C4-2B (cell line): ENCODE results near the gene PTPRQ.
A peak's percentile ranks its signal among the peaks of the same experiment; 100 is the strongest.

ENCODE experiments used
- H3K27ac ChIP-seq: fragments of 450-650 bp; 2 replicates; pipeline ENCODE4 v1.5.1; 2017
- CTCF ChIP-seq: fragments of 450-650 bp; conservative IDR thresholded peaks from 2 replicates; pipeline ENCODE4 v1.5.1; 2017; ENCODE audit warnings: mild to moderate bottlenecking
- ZFX ChIP-seq: fragments of 450-650 bp; IDR thresholded peaks from 2 replicates; pipeline ENCODE4 v1.6.1; 2017

PTPRQ gene

DNA sequence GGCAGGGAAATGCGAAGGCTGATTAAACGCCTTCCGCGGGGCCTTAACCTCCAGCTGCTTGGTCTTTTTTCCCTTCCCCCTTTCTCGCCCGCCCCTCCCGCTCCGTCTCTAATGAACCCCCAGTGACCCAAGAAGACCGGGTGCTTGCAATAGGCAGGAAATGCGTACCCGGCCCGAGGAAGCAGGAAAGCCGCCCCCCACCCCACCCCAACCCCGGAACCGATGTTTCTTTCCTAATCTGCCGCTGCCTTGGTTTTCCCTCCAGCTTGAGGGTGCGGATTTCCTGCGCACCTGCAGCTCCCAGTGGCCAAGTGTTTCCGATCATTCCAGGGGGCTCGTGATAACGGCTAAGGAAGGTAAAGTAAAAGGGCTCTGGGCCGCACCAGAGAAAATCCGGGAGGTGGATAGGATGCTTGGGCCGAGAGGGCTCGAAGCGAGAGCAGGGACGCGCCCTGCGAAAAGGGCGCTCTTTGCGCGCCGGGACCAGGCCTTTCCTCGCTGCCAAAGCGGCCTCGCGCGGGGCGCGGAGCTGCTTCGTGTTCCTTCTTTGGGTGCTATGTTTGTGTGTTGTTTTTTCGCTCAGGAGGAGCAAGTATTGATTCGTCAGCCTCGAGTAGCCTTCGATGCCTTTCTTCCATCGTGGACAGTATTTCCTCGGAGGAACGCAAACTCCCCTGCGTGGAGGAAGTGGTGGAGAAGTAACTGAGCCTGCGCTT lies 264.4 kb downstream of the PTPRQ start:
- H3K27ac ChIP-seq: peak overlapping the region; percentile 8; the same call in 1 of the 2 replicates
- TF ChIP-seq CTCF (no peak), ZFX (no peak)

- peak overlapping the region; percentile 8; the same call in 1 of the 2 replicates for H3K27ac ChIP-seq
- TF ChIP-seq ZFX: no peak
Measured at GRCh38 chr12:80708975-80709328, 264.9 kb downstream of the PTPRQ start.

- TF ChIP-seq ZFX (no peak), CTCF (peak; percentile 38)
Measured at GRCh38 chr12:80709811-80710726, 266.0 kb downstream of the PTPRQ start.

DNA sequence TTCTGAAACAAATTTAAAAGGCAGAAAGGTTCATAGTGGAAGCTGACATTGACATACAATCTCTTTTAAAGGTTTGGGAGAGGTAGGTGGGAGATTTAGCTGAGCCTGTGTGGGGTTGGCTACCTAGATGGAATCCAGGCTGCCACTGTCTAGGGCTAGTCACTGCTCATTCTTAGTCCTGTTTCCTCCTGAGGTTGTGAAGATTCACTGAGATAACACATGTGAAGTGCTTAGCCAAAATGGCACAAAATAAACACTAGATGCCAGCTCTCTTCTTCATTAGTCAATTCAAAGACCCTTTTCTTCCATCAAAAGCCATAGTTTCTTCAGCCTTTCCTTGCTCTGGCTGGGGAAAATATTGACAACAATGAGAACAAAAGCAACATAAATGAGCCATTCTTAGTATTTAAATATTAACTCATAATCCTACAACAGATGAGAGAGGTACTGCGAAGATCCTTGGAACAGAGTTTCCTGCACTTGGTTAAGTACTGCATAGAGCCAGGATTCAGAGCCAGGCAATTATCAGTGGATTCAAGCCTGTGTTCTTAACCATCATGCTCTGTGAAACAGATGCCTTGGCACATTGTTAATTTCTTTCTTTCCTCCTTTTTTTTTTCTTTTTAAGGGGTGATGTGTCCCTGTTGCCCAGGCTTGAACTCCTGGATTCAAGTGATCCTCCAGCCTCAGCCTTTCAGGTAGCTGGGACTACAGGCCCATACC lies 266.9 kb downstream of the PTPRQ start:
- peak overlapping the region; percentile 95 for H3K27ac ChIP-seq
- TF ChIP-seq ZFX (no peak), CTCF (peak; percentile 17)

More at GRCh38 chr12:80709811-80710726, 266.0 kb downstream of the PTPRQ start:
- peak overlapping the region; percentile 95 for H3K27ac ChIP-seq

- no peak for TF ChIP-seq CTCF
- no peak for TF ChIP-seq ZFX
- no peak overlapping the region for H3K27ac ChIP-seq
Measured at GRCh38 chr12:80711866-80712265, 267.8 kb downstream of the PTPRQ start.

DNA sequence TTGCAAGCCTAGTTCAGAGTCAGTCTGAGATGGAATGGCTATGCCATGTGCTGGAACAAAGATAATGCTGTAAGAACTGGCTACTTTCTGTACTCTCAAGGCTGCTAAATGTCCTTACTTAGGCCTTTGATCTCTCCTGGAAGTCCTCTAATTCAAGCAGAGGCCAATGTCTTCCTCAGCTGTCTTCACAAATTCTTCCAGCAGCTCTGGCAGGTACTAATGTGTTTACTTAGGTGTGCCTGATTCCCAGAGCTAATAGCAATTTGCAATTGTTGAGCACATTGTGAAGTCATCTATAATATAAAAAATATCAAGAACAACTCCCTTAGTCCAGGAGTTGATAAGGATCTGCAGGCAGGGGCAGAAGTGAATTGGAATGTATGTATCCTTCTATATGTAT lies 268.8 kb downstream of the PTPRQ start:
- peak overlapping the region; percentile 55; the same call in 1 of the 2 replicates for H3K27ac ChIP-seq
- TF ChIP-seq ZFX: no peak
- TF ChIP-seq CTCF: no peak

- H3K27ac ChIP-seq: peak overlapping the region; percentile 72; the same call in 1 of the 2 replicates
- TF ChIP-seq ZFX (no peak), CTCF (no peak)
Measured at GRCh38 chr12:80713419-80713818, 269.4 kb downstream of the PTPRQ start.
